ENCODE measurements around the gene RHEB. TPM values are rescaled to one million over a fixed set of nuclear protein-coding genes. Genes with fewer than 3 reads are reported as not detected.

RHEB gene
- total RNA-seq, 1 donor from 2014 or later: 71.7 TPM

DNA sequence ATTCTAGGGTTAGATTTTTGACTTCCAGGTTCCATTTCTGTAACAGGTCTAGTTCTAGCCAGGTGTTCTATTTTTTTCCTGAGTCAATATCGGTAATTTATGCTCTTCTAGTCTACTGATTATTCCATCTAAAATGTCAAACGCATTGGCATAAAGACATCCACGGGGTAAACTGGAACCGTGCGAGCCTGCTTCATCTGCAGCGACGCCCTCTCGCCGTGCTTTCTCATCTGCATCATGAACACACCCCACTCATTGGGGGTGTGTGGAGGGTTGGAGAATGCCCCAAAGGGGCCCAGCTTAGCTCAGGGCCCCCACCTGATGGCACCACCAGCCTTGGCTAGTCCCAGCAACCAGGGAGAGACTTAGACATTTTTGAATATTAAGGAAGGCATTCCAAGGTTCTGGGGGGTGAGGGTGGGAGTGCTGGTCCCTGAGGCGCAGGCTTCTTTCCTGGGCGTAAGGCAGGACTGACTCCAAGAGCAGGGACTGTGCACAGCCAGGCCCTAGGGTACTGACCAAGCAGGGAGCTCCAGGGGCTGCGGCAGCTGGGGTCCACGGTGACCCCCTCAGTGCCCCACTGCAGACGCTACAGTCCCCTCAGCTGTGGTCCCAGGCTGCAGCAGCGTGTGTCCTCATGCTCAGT, 66.9 kb downstream of the RHEB start:
- Mint-ChIP-seq H3K4me3 (ENCODE audit: low read depth) (no peak overlapping the region), H3K27me3 (peaks cover 37% of the 10 kb centered on the region), H3K36me3 (ENCODE audit: insufficient read depth) (no peaks in the 10 kb centered on the region), H3K4me1 (ENCODE audit: low read depth) (no peaks in the 10 kb centered on the region), H3K27ac (no peak overlapping the region), H3K9me3 (ENCODE audit: low read depth) (peaks cover 4% of the 10 kb centered on the region)
- DNase-seq (ENCODE audit: low spot score, unreplicated experiment): no peak
- TF ChIP-seq, protein P1, sequence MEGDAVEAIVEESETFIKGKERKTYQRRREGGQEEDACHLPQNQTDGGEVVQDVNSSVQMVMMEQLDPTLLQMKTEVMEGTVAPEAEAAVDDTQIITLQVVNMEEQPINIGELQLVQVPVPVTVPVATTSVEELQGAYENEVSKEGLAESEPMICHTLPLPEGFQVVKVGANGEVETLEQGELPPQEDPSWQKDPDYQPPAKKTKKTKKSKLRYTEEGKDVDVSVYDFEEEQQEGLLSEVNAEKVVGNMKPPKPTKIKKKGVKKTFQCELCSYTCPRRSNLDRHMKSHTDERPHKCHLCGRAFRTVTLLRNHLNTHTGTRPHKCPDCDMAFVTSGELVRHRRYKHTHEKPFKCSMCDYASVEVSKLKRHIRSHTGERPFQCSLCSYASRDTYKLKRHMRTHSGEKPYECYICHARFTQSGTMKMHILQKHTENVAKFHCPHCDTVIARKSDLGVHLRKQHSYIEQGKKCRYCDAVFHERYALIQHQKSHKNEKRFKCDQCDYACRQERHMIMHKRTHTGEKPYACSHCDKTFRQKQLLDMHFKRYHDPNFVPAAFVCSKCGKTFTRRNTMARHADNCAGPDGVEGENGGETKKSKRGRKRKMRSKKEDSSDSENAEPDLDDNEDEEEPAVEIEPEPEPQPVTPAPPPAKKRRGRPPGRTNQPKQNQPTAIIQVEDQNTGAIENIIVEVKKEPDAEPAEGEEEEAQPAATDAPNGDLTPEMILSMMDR (IDR thresholded peaks at IDR 0.05; ENCODE audit: unreplicated experiment): no peak

DNA sequence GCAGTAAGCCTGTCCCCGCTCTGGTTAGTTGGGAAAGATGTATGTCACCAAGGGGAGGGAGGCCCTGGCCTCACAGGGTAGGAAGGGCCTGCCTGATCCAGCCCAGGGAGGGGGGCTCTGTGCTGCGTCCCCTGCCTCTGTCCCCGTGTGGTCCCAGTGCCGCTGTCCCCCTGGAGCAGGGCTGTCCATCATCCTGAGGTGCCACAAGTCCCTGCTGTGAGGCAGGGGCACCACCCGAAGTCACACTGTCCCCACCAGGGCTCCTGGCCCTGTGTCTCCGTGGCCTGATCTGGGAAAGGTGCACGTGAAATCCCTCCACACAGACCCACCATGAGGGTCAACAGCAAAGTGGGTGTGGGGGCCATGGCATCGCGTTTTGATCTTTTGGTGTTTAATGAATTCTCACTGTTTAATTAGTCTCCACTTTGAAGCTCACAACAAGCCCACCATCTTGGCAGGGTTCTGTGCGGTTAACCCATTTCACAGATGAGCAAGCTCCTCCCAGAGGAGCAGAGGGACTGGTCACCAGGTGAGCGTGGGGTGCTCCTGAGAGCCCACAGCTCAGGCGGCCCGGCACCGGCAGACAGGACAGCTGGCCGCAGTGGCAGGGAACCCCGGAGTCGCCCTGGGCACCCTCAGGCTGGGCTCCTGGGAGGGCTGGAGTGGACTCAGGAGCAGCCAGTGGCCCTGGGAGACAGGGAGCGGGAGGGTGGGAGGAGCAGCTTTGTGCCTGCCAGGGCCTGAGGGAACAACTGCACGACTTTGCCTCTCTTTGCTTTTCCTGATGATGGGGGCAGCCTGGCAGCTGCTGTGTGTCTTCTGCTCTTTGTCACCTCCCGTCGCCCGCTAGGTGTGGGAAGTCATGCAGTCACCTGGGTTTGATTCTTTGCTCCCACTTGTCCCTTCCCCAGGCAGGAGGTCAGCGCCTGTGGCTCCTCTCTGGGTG, 67.8 kb downstream of the RHEB start:
- no peak overlapping the region for H3K4me3 Mint-ChIP-seq (ENCODE audit: low read depth)
- TF ChIP-seq, protein P1 (IDR thresholded peaks at IDR 0.05; ENCODE audit: unreplicated experiment): no peak
- H3K36me3 Mint-ChIP-seq (ENCODE audit: insufficient read depth): no peaks in the 10 kb centered on the region

DNA sequence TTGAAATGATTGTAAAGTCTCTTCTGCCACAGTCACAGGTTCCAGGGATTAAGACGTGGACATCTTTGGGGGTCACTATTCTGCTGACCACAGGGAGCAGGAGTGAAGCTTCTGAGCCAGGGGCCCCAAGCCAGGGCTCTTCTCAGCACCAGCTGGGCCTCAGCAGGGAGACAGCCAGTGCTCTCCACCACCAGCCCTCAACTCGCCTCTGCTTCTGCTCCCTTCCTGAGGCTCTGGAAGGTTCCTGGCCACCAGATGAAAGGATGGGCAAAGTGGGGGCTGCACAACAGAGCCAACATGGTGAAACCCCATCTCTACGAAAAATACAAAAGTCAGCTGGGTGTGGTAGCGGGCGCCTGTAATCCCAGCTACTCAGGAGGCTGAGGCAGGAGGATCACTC, 68.5 kb downstream of the RHEB start:
- peaks cover 37% of the 10 kb centered on the region for H3K27me3 Mint-ChIP-seq
- no peaks in the 10 kb centered on the region for H3K36me3 Mint-ChIP-seq (ENCODE audit: insufficient read depth)
- H3K4me1 Mint-ChIP-seq (ENCODE audit: low read depth): no peaks in the 10 kb centered on the region
- TF ChIP-seq, protein P1 (IDR thresholded peaks at IDR 0.05; ENCODE audit: unreplicated experiment): no peak
- H3K4me3 Mint-ChIP-seq (ENCODE audit: low read depth): no peak overlapping the region
- DNase-seq (ENCODE audit: low spot score, unreplicated experiment): no peak
- no peaks in the 10 kb centered on the region for H3K9me3 Mint-ChIP-seq (ENCODE audit: low read depth)
- H3K27ac Mint-ChIP-seq: no peak overlapping the region

More for the DNA sequence above, 67.8 kb downstream of the RHEB start:
- DNase-seq (ENCODE audit: low spot score, unreplicated experiment): no peak
- no peaks in the 10 kb centered on the region for H3K9me3 Mint-ChIP-seq (ENCODE audit: low read depth)
- peaks cover 31% of the 10 kb centered on the region for H3K27me3 Mint-ChIP-seq
- no peak overlapping the region for H3K27ac Mint-ChIP-seq
- H3K4me1 Mint-ChIP-seq (ENCODE audit: low read depth): no peaks in the 10 kb centered on the region

DNA sequence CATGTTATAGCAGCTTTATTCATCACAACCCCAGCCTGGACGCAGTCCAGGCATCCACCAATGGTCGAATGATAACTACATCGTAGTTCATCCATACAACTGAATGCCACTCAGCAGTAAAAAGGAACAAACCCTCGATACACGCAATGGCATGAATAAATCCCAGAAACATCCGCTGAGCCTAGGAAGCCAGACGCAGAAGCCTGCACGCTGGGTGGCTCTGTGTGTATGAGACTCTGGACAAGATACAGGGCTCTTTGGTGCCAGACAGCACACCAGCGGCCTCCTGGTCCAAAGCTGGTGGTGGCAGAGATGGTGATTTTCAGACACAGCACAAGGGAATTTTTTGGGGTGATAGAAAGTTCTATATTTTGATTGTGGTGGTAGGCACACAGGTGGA, 69.7 kb downstream of the RHEB start:
- peaks cover 39% of the 10 kb centered on the region for H3K27me3 Mint-ChIP-seq
- no peaks in the 10 kb centered on the region for H3K4me1 Mint-ChIP-seq (ENCODE audit: low read depth)
- H3K9me3 Mint-ChIP-seq (ENCODE audit: low read depth): no peaks in the 10 kb centered on the region
- H3K27ac Mint-ChIP-seq: no peak overlapping the region
- no peak for DNase-seq (ENCODE audit: low spot score, unreplicated experiment)
- no peaks in the 10 kb centered on the region for H3K36me3 Mint-ChIP-seq (ENCODE audit: insufficient read depth)
- H3K4me3 Mint-ChIP-seq (ENCODE audit: low read depth): no peak overlapping the region
- TF ChIP-seq, protein P1 (IDR thresholded peaks at IDR 0.05; ENCODE audit: unreplicated experiment): no peak
